A673 (cell line): ENCODE results near the gene THSD7B.

ENCODE experiments used
- EZH2 ChIP-seq: fragments of 200-600 bp; sonication (generic); IDR thresholded peaks from 2 replicates; pipeline ENCODE4 v1.6.1; 2017; ENCODE audit warnings: borderline replicate concordance, low read depth, mild to moderate bottlenecking, mixed read lengths, antibody characterized with exemption, low read length; ENCODE audit not compliant: poor library complexity, severe bottlenecking
- TF ChIP-seq, protein P1 (sequence below): fragments of 300-800, 200-600 bp; sonication (generic); conservative IDR thresholded peaks from 2 replicates; pipeline ENCODE4 v1.5.1; 2017; ENCODE audit warnings: low read depth, mild to moderate bottlenecking, antibody characterized with exemption, low read length, moderate library complexity, mixed read lengths

DNA sequence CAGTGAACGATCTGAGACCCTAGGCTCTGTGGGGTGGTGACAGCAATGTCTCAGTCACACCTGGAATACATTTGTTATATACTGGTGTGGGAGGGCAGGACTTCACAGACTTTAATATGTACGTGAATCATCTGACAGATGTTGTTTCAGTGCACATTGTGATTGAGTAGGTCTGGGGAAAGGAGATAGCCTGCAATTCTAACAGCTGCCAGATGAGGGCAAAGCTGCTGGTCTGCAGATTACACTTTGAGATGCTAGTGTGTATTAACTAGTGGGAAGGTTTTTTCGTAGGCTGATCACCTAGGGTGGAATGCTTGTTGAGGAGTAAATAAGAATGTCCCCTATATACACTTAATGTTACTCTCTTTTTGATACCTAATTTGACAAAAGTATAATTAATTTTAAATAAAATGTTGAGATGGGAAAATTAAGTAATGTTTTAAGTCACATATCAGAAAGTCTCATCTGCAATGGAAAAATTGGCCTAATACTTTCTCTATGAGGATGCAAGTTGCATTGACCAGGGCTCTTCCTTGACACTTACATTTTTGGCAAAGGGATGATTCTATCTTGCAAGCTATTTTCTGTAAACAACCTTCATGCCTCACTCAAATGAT is 702.0 kb downstream of the THSD7B start:
- TF ChIP-seq, protein P1, sequence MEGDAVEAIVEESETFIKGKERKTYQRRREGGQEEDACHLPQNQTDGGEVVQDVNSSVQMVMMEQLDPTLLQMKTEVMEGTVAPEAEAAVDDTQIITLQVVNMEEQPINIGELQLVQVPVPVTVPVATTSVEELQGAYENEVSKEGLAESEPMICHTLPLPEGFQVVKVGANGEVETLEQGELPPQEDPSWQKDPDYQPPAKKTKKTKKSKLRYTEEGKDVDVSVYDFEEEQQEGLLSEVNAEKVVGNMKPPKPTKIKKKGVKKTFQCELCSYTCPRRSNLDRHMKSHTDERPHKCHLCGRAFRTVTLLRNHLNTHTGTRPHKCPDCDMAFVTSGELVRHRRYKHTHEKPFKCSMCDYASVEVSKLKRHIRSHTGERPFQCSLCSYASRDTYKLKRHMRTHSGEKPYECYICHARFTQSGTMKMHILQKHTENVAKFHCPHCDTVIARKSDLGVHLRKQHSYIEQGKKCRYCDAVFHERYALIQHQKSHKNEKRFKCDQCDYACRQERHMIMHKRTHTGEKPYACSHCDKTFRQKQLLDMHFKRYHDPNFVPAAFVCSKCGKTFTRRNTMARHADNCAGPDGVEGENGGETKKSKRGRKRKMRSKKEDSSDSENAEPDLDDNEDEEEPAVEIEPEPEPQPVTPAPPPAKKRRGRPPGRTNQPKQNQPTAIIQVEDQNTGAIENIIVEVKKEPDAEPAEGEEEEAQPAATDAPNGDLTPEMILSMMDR, result peak; percentile 60
- TF ChIP-seq EZH2, result no peak
